Measurements from ENCODE around the gene LCT.

GRCh38 chr2:135836596-135837270 is at the start of gene LCT:
- no peak for TF ChIP-seq CTCF (conservative IDR thresholded peaks at IDR 0.05)
- TF ChIP-seq EZH2 (IDR thresholded peaks at IDR 0.05; ENCODE audit: low read depth), result no peak

All from PC-9 (cell line).